ENCODE data around the gene GDPD4. TPM values are rescaled to one million over a fixed set of nuclear protein-coding genes. Genes with fewer than 3 reads are reported as not detected.
A peak's percentile ranks its signal among the peaks of the same experiment; 100 is the strongest.

GDPD4 gene
- total RNA-seq, 1 donor from 2014 or later, result not detected

DNA sequence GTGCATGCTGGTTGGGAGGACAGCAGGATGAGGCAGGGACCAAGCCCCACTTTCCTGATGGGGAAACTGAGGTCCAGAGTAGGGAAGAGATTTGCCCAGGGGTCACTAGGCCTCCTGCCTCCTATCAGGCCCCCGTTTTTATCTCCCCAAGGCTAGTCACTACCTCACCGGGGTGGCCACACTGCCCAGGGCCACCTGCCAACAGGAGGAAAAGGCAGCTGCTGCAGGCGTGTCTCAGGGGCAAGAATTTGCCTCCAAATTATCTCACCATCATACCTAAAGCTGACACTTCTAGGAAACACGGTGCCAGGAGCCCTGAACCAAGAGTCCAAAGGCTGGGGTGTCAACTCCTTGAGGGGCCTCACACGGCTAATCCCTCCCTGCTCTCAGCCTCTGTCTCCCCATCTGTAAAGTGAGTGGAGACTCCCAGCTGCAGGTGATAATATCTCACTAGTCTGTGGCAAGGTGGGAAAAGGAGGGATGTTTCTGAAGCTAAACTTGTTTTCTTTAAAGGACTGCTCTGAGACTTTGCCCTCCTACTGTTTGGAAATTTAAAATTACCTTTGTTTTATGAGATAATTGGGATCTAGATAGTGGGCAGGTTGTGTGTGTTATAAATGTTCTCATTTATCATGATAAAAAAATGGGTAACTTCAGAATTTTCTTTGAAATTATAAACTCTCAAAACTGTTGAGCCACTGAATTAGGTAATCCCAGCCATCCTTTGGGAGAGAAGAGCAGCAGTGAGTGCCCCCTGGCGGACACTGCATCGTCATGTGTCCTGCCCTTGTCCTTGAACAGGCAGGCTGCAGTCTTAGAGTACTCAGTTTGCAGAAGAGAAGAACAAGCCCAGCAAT, 113.5 kb downstream of the GDPD4 start:
- H3K9me3 Mint-ChIP-seq (ENCODE audit: unreplicated experiment), result no peaks in the 10 kb centered on the region
- H3K36me3 Mint-ChIP-seq (ENCODE audit: unreplicated experiment), result no peaks in the 10 kb centered on the region
- peak; percentile 91 for DNase-seq (ENCODE audit: extremely low spot score, unreplicated experiment)
- TF ChIP-seq, protein P1, sequence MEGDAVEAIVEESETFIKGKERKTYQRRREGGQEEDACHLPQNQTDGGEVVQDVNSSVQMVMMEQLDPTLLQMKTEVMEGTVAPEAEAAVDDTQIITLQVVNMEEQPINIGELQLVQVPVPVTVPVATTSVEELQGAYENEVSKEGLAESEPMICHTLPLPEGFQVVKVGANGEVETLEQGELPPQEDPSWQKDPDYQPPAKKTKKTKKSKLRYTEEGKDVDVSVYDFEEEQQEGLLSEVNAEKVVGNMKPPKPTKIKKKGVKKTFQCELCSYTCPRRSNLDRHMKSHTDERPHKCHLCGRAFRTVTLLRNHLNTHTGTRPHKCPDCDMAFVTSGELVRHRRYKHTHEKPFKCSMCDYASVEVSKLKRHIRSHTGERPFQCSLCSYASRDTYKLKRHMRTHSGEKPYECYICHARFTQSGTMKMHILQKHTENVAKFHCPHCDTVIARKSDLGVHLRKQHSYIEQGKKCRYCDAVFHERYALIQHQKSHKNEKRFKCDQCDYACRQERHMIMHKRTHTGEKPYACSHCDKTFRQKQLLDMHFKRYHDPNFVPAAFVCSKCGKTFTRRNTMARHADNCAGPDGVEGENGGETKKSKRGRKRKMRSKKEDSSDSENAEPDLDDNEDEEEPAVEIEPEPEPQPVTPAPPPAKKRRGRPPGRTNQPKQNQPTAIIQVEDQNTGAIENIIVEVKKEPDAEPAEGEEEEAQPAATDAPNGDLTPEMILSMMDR (IDR thresholded peaks at IDR 0.05), result peak; percentile 91
- peaks cover 22% of the 10 kb centered on the region for H3K27me3 Mint-ChIP-seq (ENCODE audit: unreplicated experiment)
- H3K4me1 Mint-ChIP-seq (ENCODE audit: unreplicated experiment), result no peaks in the 10 kb centered on the region
- no peak overlapping the region for H3K4me3 Mint-ChIP-seq (ENCODE audit: unreplicated experiment)
- no peak overlapping the region for H3K27ac Mint-ChIP-seq (ENCODE audit: unreplicated experiment)

DNA sequence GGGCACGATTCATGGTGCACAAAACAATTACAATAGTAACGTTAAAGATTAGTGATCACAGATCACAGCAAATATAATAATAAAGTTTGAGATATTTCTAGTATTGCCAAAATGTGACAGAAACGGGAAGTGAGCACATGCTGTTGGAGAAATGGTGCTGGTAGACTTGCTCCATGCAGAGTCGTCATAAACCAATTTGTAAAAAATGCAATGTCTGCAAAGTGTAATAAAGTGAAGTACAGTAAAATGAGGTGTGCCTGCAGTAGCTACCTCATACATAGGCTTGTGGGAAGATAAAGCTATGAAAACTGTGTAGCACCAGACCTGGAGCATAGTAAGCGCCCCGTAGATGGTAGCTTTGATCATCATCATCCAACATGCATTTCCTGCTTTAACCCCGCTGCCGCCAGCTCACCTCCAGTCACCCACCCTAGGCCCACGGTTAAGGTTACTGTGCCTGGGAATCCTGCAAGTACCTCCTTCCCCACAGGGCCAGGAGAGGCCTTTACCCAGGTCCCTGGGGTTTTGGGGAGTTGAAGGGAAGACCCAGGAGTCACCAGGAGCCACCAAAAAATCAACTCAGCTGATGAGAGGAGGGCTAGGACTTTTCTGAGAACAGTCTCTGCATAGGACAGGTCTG, 114.3 kb downstream of the GDPD4 start:
- Mint-ChIP-seq H3K9me3 (ENCODE audit: unreplicated experiment) (no peaks in the 10 kb centered on the region), H3K4me1 (ENCODE audit: unreplicated experiment) (no peaks in the 10 kb centered on the region), H3K4me3 (ENCODE audit: unreplicated experiment) (no peak overlapping the region), H3K27me3 (ENCODE audit: unreplicated experiment) (peaks cover 23% of the 10 kb centered on the region), H3K27ac (ENCODE audit: unreplicated experiment) (no peak overlapping the region), H3K36me3 (ENCODE audit: unreplicated experiment) (no peaks in the 10 kb centered on the region)
- TF ChIP-seq, protein P1 (IDR thresholded peaks at IDR 0.05), result no peak
- DNase-seq (ENCODE audit: extremely low spot score, unreplicated experiment), result no peak

DNA sequence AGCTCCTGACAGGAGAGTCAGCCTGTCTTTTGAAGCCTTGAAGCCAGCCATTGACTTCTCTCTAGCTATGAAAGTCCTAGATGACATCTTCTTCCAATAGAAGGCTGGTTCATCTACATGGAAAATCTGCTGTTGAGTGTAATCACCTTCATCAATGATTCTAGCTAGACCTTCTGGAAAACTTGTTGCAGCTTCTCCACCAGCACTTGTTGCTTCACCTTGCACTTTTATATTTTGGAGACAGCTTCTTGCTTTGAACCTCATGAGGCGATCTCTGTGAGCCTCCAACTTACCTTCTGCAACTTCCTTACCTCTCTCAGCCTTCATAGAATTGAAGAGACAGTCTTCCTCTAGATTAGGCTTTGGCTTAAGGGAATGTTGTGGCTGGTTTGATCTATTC, 115.2 kb downstream of the GDPD4 start:
- DNase-seq (ENCODE audit: extremely low spot score, unreplicated experiment), result no peak
- Mint-ChIP-seq H3K27me3 (ENCODE audit: unreplicated experiment) (peaks cover 23% of the 10 kb centered on the region), H3K27ac (ENCODE audit: unreplicated experiment) (no peak overlapping the region), H3K4me3 (ENCODE audit: unreplicated experiment) (no peak overlapping the region), H3K4me1 (ENCODE audit: unreplicated experiment) (no peaks in the 10 kb centered on the region), H3K9me3 (ENCODE audit: unreplicated experiment) (no peaks in the 10 kb centered on the region), H3K36me3 (ENCODE audit: unreplicated experiment) (no peaks in the 10 kb centered on the region)
- TF ChIP-seq, protein P1 (IDR thresholded peaks at IDR 0.05), result no peak

DNA sequence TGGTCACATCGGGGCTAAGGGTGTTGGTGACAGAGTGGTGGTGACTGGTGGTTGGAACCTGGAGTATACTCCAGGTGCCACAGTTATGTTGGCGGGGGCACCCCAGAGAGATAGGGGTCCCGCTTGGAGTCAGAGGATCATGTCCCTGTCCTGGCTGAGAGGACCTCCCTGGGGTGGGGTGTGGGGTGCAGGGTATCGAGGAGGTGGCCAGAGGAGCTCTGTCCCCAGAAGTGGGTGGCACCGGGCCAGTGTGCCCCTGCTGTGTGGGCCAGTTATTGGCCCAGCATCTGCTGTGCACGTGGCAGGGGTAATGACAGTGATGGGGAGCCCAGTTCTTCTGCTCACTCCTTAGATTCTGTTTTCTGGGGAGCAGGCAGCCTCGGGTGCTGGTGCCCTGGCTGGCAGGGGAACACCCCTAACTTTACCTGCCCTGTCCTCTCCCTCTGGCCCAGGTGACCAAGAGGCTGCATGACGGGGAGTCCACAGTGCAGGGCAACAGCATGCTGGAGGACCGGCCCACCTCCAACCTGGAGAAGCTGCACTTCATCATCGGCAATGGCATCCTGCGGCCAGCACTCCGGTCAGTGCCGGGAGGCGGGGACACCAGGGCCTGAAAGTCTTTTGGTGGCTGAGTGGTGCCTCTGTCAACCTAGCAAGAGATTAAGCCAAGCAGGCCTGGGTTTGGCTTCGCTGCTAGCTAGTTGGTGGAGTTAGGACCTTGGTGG, 117.2 kb downstream of the GDPD4 start:
- Mint-ChIP-seq H3K4me3 (ENCODE audit: unreplicated experiment) (no peak overlapping the region), H3K27me3 (ENCODE audit: unreplicated experiment) (peaks cover 23% of the 10 kb centered on the region), H3K36me3 (ENCODE audit: unreplicated experiment) (no peaks in the 10 kb centered on the region), H3K27ac (ENCODE audit: unreplicated experiment) (no peak overlapping the region), H3K4me1 (ENCODE audit: unreplicated experiment) (no peaks in the 10 kb centered on the region), H3K9me3 (ENCODE audit: unreplicated experiment) (no peaks in the 10 kb centered on the region)
- TF ChIP-seq, protein P1 (IDR thresholded peaks at IDR 0.05), result no peak
- DNase-seq (ENCODE audit: extremely low spot score, unreplicated experiment), result no peak
